Astrocyte (in vitro differentiated cells and primary cell): ENCODE measurements around the gene SCN10A. TPM values are rescaled to one million over a fixed set of nuclear protein-coding genes. Genes with fewer than 3 reads are reported as not detected.

Source experiments
- DNase-seq: peaks from one replicate; pipeline ENCODE4 v3.0.0-alpha.2; 2010; ENCODE audit warnings: low read depth
- FAIRE-seq: peaks from 2 replicates; lab custom pipeline; 2011; peaks lifted over from hg19 to GRCh38; lab: Jason Lieb, UNC
- H2AFZ ChIP-seq: 2 replicates; pipeline ENCODE4 v1.6.0; 2012; ENCODE audit warnings: low read depth, low read length, inconsistent platforms
- H3K27ac ChIP-seq: 2 replicates; pipeline ENCODE4 v1.5.1; 2011; ENCODE audit warnings: low read depth, low read length, inconsistent platforms
- H3K27me3 ChIP-seq: 2 replicates; pipeline ENCODE4 v1.6.0; 2011; ENCODE audit warnings: low read length, inconsistent platforms; ENCODE audit not compliant: insufficient read depth
- H3K36me3 ChIP-seq: 2 replicates; pipeline ENCODE4 v1.5.1; 2011; ENCODE audit warnings: low read length, inconsistent platforms; ENCODE audit not compliant: insufficient read depth
- H3K4me1 ChIP-seq: 2 replicates; pipeline ENCODE4 v1.5.1; 2011; ENCODE audit warnings: low read length, inconsistent platforms; ENCODE audit not compliant: insufficient read depth
- H3K4me2 ChIP-seq: 2 replicates; pipeline ENCODE4 v1.6.0; 2012; ENCODE audit warnings: low read length, inconsistent platforms
- H3K4me3 ChIP-seq: 2 replicates; pipeline ENCODE4 v1.5.1; 2011; ENCODE audit warnings: low read depth, mild to moderate bottlenecking, low read length, inconsistent platforms; ENCODE audit not compliant: insufficient read depth
- H3K79me2 ChIP-seq: 2 replicates; pipeline ENCODE4 v1.6.0; 2012; ENCODE audit warnings: mild to moderate bottlenecking, low read length, inconsistent platforms; ENCODE audit not compliant: insufficient read depth
- H3K9ac ChIP-seq: 2 replicates; pipeline ENCODE4 v1.6.0; 2012; ENCODE audit warnings: mild to moderate bottlenecking, low read length, inconsistent platforms
- H3K9me3 ChIP-seq: 2 replicates; pipeline ENCODE4 v1.5.1; 2012; ENCODE audit warnings: low read depth, mild to moderate bottlenecking, low read length, inconsistent platforms; ENCODE audit not compliant: insufficient read depth
- H4K20me1 ChIP-seq: 2 replicates; pipeline ENCODE4 v1.6.0; 2012; ENCODE audit warnings: low read length, inconsistent platforms; ENCODE audit not compliant: insufficient read depth
- H3K27ac Mint-ChIP-seq: one replicate; pipeline ENCODE4 v1.8.0; 2021; ENCODE audit warnings: mild to moderate bottlenecking, mixed read lengths; ENCODE audit not compliant: unreplicated experiment
- H3K27me3 Mint-ChIP-seq: one replicate; pipeline ENCODE4 v1.8.0; 2021; ENCODE audit warnings: low read depth, mixed read lengths; ENCODE audit not compliant: unreplicated experiment
- H3K36me3 Mint-ChIP-seq: one replicate; pipeline ENCODE4 v1.8.0; 2021; ENCODE audit warnings: low read depth, mixed read lengths; ENCODE audit not compliant: unreplicated experiment
- H3K4me1 Mint-ChIP-seq: one replicate; pipeline ENCODE4 v1.8.0; 2021; ENCODE audit warnings: low read depth, mixed read lengths; ENCODE audit not compliant: unreplicated experiment
- H3K4me3 Mint-ChIP-seq: one replicate; pipeline ENCODE4 v1.8.0; 2021; ENCODE audit warnings: mild to moderate bottlenecking, moderate library complexity, mixed read lengths; ENCODE audit not compliant: unreplicated experiment
- H3K9me3 Mint-ChIP-seq: one replicate; pipeline ENCODE4 v1.8.0; 2021; ENCODE audit warnings: mild to moderate bottlenecking, mixed read lengths; ENCODE audit not compliant: unreplicated experiment
- EZH2 ChIP-seq: IDR thresholded peaks from 2 replicates; pipeline ENCODE4 v1.6.1; 2012; ENCODE audit warnings: mild to moderate bottlenecking, low read length, inconsistent platforms; ENCODE audit not compliant: insufficient read depth
- total RNA-seq: library from RNA; stranded (reverse); gene quantifications from 2 replicates; pipeline ENCODE4 v1.2.1, GENCODE V29; 2021
- TF ChIP-seq, protein P1 (sequence below): IDR thresholded peaks from 2 replicates; pipeline ENCODE4 v1.5.1; 2011; ENCODE audit warnings: low read depth, mild to moderate bottlenecking, inconsistent platforms, low read length, moderate library complexity; ENCODE audit not compliant: insufficient read depth

The SCN10A gene
- total RNA-seq, 1 donor from 2014 or later: not detected

DNA sequence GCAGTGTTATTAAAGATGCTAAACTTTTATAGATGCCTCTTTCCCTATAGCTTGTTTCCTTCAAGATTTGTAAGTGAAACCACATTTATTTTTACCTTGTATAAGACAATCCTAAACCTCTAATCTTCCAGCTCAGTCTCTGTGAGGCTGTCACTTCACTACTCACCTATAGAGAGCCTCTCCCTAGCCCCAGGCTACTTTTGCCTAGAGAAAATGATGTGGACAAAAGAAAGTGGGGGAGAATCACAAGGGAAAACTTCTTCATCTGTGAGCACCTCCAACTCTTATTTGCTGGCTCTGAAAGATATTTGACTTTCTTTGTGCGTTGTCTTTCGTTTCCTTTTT lies 91.7 kb downstream of the SCN10A start:
- Histone ChIP-seq H3K4me3 (no peak overlapping the region), H3K36me3 (no peaks in the 10 kb centered on the region), H3K27me3 (no peaks in the 10 kb centered on the region), H3K79me2 (no peaks in the 10 kb centered on the region), H3K9ac (no peak overlapping the region), H2AFZ (no peak overlapping the region), H3K27ac (no peak overlapping the region), H3K4me2 (no peak overlapping the region), H4K20me1 (no peaks in the 10 kb centered on the region), H3K9me3 (no peaks in the 10 kb centered on the region), H3K4me1 (peaks cover 25% of the 10 kb centered on the region)
- no peaks in the 10 kb centered on the region for H3K4me1 Mint-ChIP-seq
- FAIRE-seq (no peak), DNase-seq (no peak)
- H3K27me3 Mint-ChIP-seq: peaks cover 43% of the 10 kb centered on the region
- TF ChIP-seq EZH2: no peak
- TF ChIP-seq, protein P1, sequence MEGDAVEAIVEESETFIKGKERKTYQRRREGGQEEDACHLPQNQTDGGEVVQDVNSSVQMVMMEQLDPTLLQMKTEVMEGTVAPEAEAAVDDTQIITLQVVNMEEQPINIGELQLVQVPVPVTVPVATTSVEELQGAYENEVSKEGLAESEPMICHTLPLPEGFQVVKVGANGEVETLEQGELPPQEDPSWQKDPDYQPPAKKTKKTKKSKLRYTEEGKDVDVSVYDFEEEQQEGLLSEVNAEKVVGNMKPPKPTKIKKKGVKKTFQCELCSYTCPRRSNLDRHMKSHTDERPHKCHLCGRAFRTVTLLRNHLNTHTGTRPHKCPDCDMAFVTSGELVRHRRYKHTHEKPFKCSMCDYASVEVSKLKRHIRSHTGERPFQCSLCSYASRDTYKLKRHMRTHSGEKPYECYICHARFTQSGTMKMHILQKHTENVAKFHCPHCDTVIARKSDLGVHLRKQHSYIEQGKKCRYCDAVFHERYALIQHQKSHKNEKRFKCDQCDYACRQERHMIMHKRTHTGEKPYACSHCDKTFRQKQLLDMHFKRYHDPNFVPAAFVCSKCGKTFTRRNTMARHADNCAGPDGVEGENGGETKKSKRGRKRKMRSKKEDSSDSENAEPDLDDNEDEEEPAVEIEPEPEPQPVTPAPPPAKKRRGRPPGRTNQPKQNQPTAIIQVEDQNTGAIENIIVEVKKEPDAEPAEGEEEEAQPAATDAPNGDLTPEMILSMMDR: no peak
- H3K4me3 Mint-ChIP-seq: no peak overlapping the region
- no peaks in the 10 kb centered on the region for H3K36me3 Mint-ChIP-seq
- peaks cover 6% of the 10 kb centered on the region for H3K9me3 Mint-ChIP-seq
- H3K27ac Mint-ChIP-seq: no peak overlapping the region

DNA sequence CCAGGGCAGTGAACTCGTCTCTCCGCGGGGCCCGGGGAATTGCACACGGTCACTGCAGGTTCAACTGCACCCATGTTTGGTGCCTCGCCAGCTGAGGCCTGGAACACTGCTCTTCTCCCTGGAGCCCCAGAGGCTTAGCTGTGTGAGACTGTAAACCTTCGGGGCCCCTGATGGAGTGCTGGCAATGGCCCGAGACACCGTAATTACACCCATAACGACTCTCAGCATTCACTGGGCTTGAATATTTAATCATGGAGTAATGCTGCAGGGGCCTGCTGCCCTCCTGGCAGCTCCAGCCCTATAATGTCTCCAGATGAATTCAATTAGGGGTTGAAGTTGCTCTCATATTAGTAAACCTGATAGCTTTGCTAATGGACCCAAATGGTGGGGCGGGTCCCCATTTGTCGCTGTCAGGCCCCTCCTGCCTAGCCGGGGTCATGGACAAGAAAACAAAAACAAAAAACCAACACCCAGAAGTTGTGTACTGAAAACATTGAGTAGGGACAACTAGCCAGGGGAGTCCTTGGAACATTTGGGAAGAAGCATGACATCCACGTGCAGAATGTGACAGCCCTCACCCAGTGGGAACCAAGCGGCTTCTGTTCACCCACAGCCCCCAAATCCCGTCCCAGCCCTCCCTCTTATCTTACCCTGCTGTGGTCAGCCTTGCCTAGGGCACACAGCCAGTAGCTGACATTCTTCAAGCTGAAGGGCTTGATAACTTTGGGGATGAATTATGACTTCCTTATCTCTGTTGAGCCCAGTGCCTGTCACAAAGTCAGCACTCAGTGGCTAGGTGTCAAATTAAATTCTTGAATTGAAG lies 92.2 kb downstream of the SCN10A start:
- no peaks in the 10 kb centered on the region for H3K9me3 ChIP-seq
- H3K27ac ChIP-seq: no peak overlapping the region
- H3K9ac ChIP-seq: no peak overlapping the region
- H3K36me3 ChIP-seq: no peaks in the 10 kb centered on the region
- H2AFZ ChIP-seq: no peak overlapping the region
- no peak for FAIRE-seq
- H3K27me3 ChIP-seq: no peaks in the 10 kb centered on the region
- Mint-ChIP-seq H3K36me3 (no peaks in the 10 kb centered on the region), H3K4me1 (no peaks in the 10 kb centered on the region), H3K4me3 (no peak overlapping the region), H3K27me3 (peaks cover 43% of the 10 kb centered on the region), H3K27ac (no peak overlapping the region), H3K9me3 (peaks cover 6% of the 10 kb centered on the region)
- no peaks in the 10 kb centered on the region for H4K20me1 ChIP-seq
- peaks cover 25% of the 10 kb centered on the region for H3K4me1 ChIP-seq
- TF ChIP-seq EZH2: no peak
- TF ChIP-seq, protein P1: no peak
- DNase-seq: peak; percentile 7
- peak overlapping the region; percentile 39 for H3K4me2 ChIP-seq
- no peaks in the 10 kb centered on the region for H3K79me2 ChIP-seq
- H3K4me3 ChIP-seq: no peak overlapping the region
